ENCODE results near the gene SPEM3. TPM values are rescaled to one million over a fixed set of nuclear protein-coding genes. Genes with fewer than 3 reads are reported as not detected.

Gene SPEM3
- polyA plus RNA-seq, 2 of the 4 experiments (the other 2 are of a cell fraction): not detected

GRCh38 chr17:7383371-7383741, 45.3 kb upstream of the SPEM3 start (continued):
- TF ChIP-seq CHD4 (IDR thresholded peaks at IDR 0.05; ENCODE audit: borderline replicate concordance) (no peak), JUN (IDR thresholded peaks at IDR 0.05) (no peak), EHMT2 (IDR thresholded peaks at IDR 0.05; ENCODE audit: low read depth) (no peak), PHF8 (IDR thresholded peaks at IDR 0.05; ENCODE audit: borderline replicate concordance, low read depth) (no peak), EHF (CRISPR knock-in tag; IDR thresholded peaks at IDR 0.05) (no peak), HMGXB4 (CRISPR knock-in tag; IDR thresholded peaks at IDR 0.05; ENCODE audit: borderline replicate concordance) (no peak), BHLHE40 (IDR thresholded peaks at IDR 0.05; ENCODE audit: low read depth, low read length) (no peak)

- Histone ChIP-seq H3K9me3 (peaks cover 15% of the 10 kb centered on the region), H3K27ac (no peak overlapping the region), H3K4me2 (no peak overlapping the region), H3K4me1 (no peaks in the 10 kb centered on the region), H3K4me3 (no peak overlapping the region)
- ATAC-seq (no peak), DNase-seq (ENCODE audit: low read depth in 1 of 2, low spot score in 1 of 2) (no peak), FAIRE-seq (no peak)
- no peak for TF ChIP-seq JUNB (IDR thresholded peaks at IDR 0.05)
- TF ChIP-seq HOXA7 (CRISPR knock-in tag; IDR thresholded peaks at IDR 0.05): no peak
- TF ChIP-seq RARB (CRISPR knock-in tag; IDR thresholded peaks at IDR 0.05): no peak
- no peak for TF ChIP-seq FOSB (CRISPR knock-in tag; IDR thresholded peaks at IDR 0.05)
- TF ChIP-seq ATOH8 (CRISPR knock-in tag; IDR thresholded peaks at IDR 0.05; ENCODE audit: low read depth): no peak
- no peak for TF ChIP-seq HDAC2 (IDR thresholded peaks at IDR 0.05)
- no peak for TF ChIP-seq POLR2AphosphoS2 (conservative IDR thresholded peaks at IDR 0.05; ENCODE audit: low read length)
- TF ChIP-seq KDM5A (IDR thresholded peaks at IDR 0.05): no peak
- no peak for TF ChIP-seq NPAS2 (CRISPR knock-in tag; IDR thresholded peaks at IDR 0.05; ENCODE audit: borderline replicate concordance)
- TF ChIP-seq CHD4 (IDR thresholded peaks at IDR 0.05; ENCODE audit: borderline replicate concordance): no peak
- ChIA-PET POLR2A (interaction anchor here (0.6 to 1.3 kb wide), 2 partner anchors 10 to 339 kb away, joined by 4 to 5 read pairs; partner anchors contain the start of gene PLSCR3), CTCF (interaction anchor here (1.0 to 17.1 kb wide), 7 partner anchors 9 to 177 kb away, joined by 3 to 139 read pairs (median 7); partner anchors contain the start of genes KCTD11 and TMEM95)
- WGBS (ENCODE audit: missing lambda C conversion rate): 95% methylated on average over 63 of the region's 65 CpGs
Measured at GRCh38 chr17:7383742-7384488, 44.7 kb upstream of the SPEM3 start.

- H3K4me2 ChIP-seq: no peak overlapping the region
- no peak for TF ChIP-seq CBX8 (IDR thresholded peaks at IDR 0.05)
- no peak for TF ChIP-seq MYC (IDR thresholded peaks at IDR 0.05; ENCODE audit: borderline replicate concordance, low read length)
- TF ChIP-seq BHLHE40 (IDR thresholded peaks at IDR 0.05; ENCODE audit: low read depth, low read length): no peak
- TF ChIP-seq ZC3H11A (IDR thresholded peaks at IDR 0.05): no peak
- no peak for TF ChIP-seq FOSL2 (IDR thresholded peaks at IDR 0.05)
- no peak for TF ChIP-seq FOSL2 (CRISPR knock-in tag; IDR thresholded peaks at IDR 0.05)
- no peak for TF ChIP-seq MAZ (IDR thresholded peaks at IDR 0.05; ENCODE audit: borderline replicate concordance, low read depth, low read length)
- no peak for TF ChIP-seq RARB (CRISPR knock-in tag; IDR thresholded peaks at IDR 0.05)
- no peak for TF ChIP-seq ZFP36 (IDR thresholded peaks at IDR 0.05; ENCODE audit: borderline replicate concordance, partially characterized antibody)
- no peak for TF ChIP-seq HMGXB4 (CRISPR knock-in tag; IDR thresholded peaks at IDR 0.05; ENCODE audit: borderline replicate concordance)
- no peak for TF ChIP-seq CHD4 (IDR thresholded peaks at IDR 0.05; ENCODE audit: borderline replicate concordance)
- TF ChIP-seq EHMT2 (IDR thresholded peaks at IDR 0.05; ENCODE audit: low read depth): no peak
- TF ChIP-seq PHF8 (IDR thresholded peaks at IDR 0.05; ENCODE audit: borderline replicate concordance, low read depth): no peak
- no peak for TF ChIP-seq FOXS1 (CRISPR knock-in tag; IDR thresholded peaks at IDR 0.05)
- TF ChIP-seq ZSCAN20 (CRISPR knock-in tag; IDR thresholded peaks at IDR 0.05): no peak
- no peak for TF ChIP-seq CEBPB (IDR thresholded peaks at IDR 0.05)
- ATAC-seq: no peak
- H3K4me1 ChIP-seq: no peaks in the 10 kb centered on the region
- H3K27ac ChIP-seq: no peak overlapping the region
- H3K4me3 ChIP-seq: no peak overlapping the region
- ChIA-PET CTCF (interaction anchor here (1.4 to 17.1 kb wide), 6 partner anchors 10 to 176 kb away, joined by 3 to 139 read pairs (median 7); partner anchors contain the start of genes KCTD11 and TMEM95), POLR2A (no interaction called here)
- FAIRE-seq: no peak
- 90% methylated on average over 21 of the region's 23 CpGs for WGBS (ENCODE audit: missing lambda C conversion rate)
- DNase-seq (ENCODE audit: low read depth in 1 of 2, low spot score in 1 of 2): no peak
- peaks cover 9% of the 10 kb centered on the region for H3K9me3 ChIP-seq
Measured at GRCh38 chr17:7384489-7385081, 44.1 kb upstream of the SPEM3 start.

Data from A549 (cell line).